Measurements from ENCODE around the gene SMCO2.

SMCO2 gene

GRCh38 chr12:27453421-27453820 is 6.9 kb downstream of the SMCO2 start:
- Histone ChIP-seq H3K4me1 (ENCODE audit: control insufficient read depth, insufficient read depth, low read length, unreplicated experiment) (no peaks in the 10 kb centered on the region), H3K27me3 (ENCODE audit: insufficient read depth, low read length) (no peaks in the 10 kb centered on the region), H3K27ac (ENCODE audit: low read depth, low read length) (no peak overlapping the region), H3K36me3 (ENCODE audit: insufficient read depth, low read length) (no peaks in the 10 kb centered on the region), H3K4me3 (ENCODE audit: low read depth, low read length) (no peak overlapping the region), H2AFZ (ENCODE audit: low read length, unreplicated experiment) (no peak overlapping the region), H3K79me2 (ENCODE audit: control insufficient read depth, insufficient read depth, low read length, unreplicated experiment) (no peaks in the 10 kb centered on the region)

- Histone ChIP-seq H2AFZ (ENCODE audit: low read length, unreplicated experiment) (no peak overlapping the region), H3K27ac (ENCODE audit: low read depth, low read length) (no peak overlapping the region), H3K4me3 (ENCODE audit: low read depth, low read length) (no peak overlapping the region), H3K4me1 (ENCODE audit: control insufficient read depth, insufficient read depth, low read length, unreplicated experiment) (peaks cover 10% of the 10 kb centered on the region), H3K27me3 (ENCODE audit: insufficient read depth, low read length) (no peaks in the 10 kb centered on the region), H3K79me2 (ENCODE audit: control insufficient read depth, insufficient read depth, low read length, unreplicated experiment) (no peaks in the 10 kb centered on the region), H3K36me3 (ENCODE audit: insufficient read depth, low read length) (no peaks in the 10 kb centered on the region)
These were observed 9.1 kb downstream of the SMCO2 start for GRCh38 chr12:27455589-27455988.

- Histone ChIP-seq H3K4me3 (ENCODE audit: low read depth, low read length) (no peak overlapping the region), H3K4me1 (ENCODE audit: control insufficient read depth, insufficient read depth, low read length, unreplicated experiment) (peaks cover 18% of the 10 kb centered on the region), H3K79me2 (ENCODE audit: control insufficient read depth, insufficient read depth, low read length, unreplicated experiment) (no peaks in the 10 kb centered on the region), H3K27ac (ENCODE audit: low read depth, low read length) (no peak overlapping the region), H3K36me3 (ENCODE audit: insufficient read depth, low read length) (no peaks in the 10 kb centered on the region), H2AFZ (ENCODE audit: low read length, unreplicated experiment) (no peak overlapping the region), H3K27me3 (ENCODE audit: insufficient read depth, low read length) (no peaks in the 10 kb centered on the region)
These were observed 10.1 kb downstream of the SMCO2 start for GRCh38 chr12:27456618-27457017.

GRCh38 chr12:27460471-27460978 is 14.0 kb downstream of the SMCO2 start:
- no peak overlapping the region for H3K27ac ChIP-seq (ENCODE audit: low read depth, low read length)
- H3K79me2 ChIP-seq (ENCODE audit: control insufficient read depth, insufficient read depth, low read length, unreplicated experiment), result no peaks in the 10 kb centered on the region
- no peaks in the 10 kb centered on the region for H3K36me3 ChIP-seq (ENCODE audit: insufficient read depth, low read length)
- no peaks in the 10 kb centered on the region for H3K27me3 ChIP-seq (ENCODE audit: insufficient read depth, low read length)
- no peak overlapping the region for H2AFZ ChIP-seq (ENCODE audit: low read length, unreplicated experiment)
- H3K4me1 ChIP-seq (ENCODE audit: control insufficient read depth, insufficient read depth, low read length, unreplicated experiment), result peaks cover 30% of the 10 kb centered on the region
- no peak overlapping the region for H3K4me3 ChIP-seq (ENCODE audit: low read depth, low read length)

- Histone ChIP-seq H3K4me3 (ENCODE audit: low read depth, low read length) (peak overlapping the region; percentile 47), H3K27me3 (ENCODE audit: insufficient read depth, low read length) (no peaks in the 10 kb centered on the region), H3K36me3 (ENCODE audit: insufficient read depth, low read length) (no peaks in the 10 kb centered on the region), H3K79me2 (ENCODE audit: control insufficient read depth, insufficient read depth, low read length, unreplicated experiment) (no peaks in the 10 kb centered on the region), H3K27ac (ENCODE audit: low read depth, low read length) (peak overlapping the region; percentile 72), H2AFZ (ENCODE audit: low read length, unreplicated experiment) (peak overlapping the region; percentile 52), H3K4me1 (ENCODE audit: control insufficient read depth, insufficient read depth, low read length, unreplicated experiment) (peaks cover 30% of the 10 kb centered on the region)
These were observed 15.7 kb downstream of the SMCO2 start for GRCh38 chr12:27462151-27462694.

GRCh38 chr12:27462851-27463250 is 16.3 kb downstream of the SMCO2 start:
- Histone ChIP-seq H3K4me1 (ENCODE audit: control insufficient read depth, insufficient read depth, low read length, unreplicated experiment) (peaks cover 30% of the 10 kb centered on the region), H3K27ac (ENCODE audit: low read depth, low read length) (peak overlapping the region; percentile 72), H3K79me2 (ENCODE audit: control insufficient read depth, insufficient read depth, low read length, unreplicated experiment) (no peaks in the 10 kb centered on the region), H2AFZ (ENCODE audit: low read length, unreplicated experiment) (peak overlapping the region; percentile 57), H3K4me3 (ENCODE audit: low read depth, low read length) (peak overlapping the region; percentile 47; the same call in 1 of the 2 replicates), H3K27me3 (ENCODE audit: insufficient read depth, low read length) (no peaks in the 10 kb centered on the region), H3K36me3 (ENCODE audit: insufficient read depth, low read length) (no peaks in the 10 kb centered on the region)

GRCh38 chr12:27463511-27464219 is 17.1 kb downstream of the SMCO2 start:
- no peaks in the 10 kb centered on the region for H3K36me3 ChIP-seq (ENCODE audit: insufficient read depth, low read length)
- no peaks in the 10 kb centered on the region for H3K27me3 ChIP-seq (ENCODE audit: insufficient read depth, low read length)
- H3K27ac ChIP-seq (ENCODE audit: low read depth, low read length), result no peak overlapping the region
- no peak overlapping the region for H3K4me3 ChIP-seq (ENCODE audit: low read depth, low read length)
- H3K79me2 ChIP-seq (ENCODE audit: control insufficient read depth, insufficient read depth, low read length, unreplicated experiment), result no peaks in the 10 kb centered on the region
- H3K4me1 ChIP-seq (ENCODE audit: control insufficient read depth, insufficient read depth, low read length, unreplicated experiment), result peaks cover 30% of the 10 kb centered on the region
- no peak overlapping the region for H2AFZ ChIP-seq (ENCODE audit: low read length, unreplicated experiment)

GRCh38 chr12:27464220-27464554 is 17.7 kb downstream of the SMCO2 start:
- Histone ChIP-seq H3K36me3 (ENCODE audit: insufficient read depth, low read length) (no peaks in the 10 kb centered on the region), H3K27ac (ENCODE audit: low read depth, low read length) (no peak overlapping the region), H3K4me1 (ENCODE audit: control insufficient read depth, insufficient read depth, low read length, unreplicated experiment) (peaks cover 30% of the 10 kb centered on the region), H3K27me3 (ENCODE audit: insufficient read depth, low read length) (no peaks in the 10 kb centered on the region), H3K79me2 (ENCODE audit: control insufficient read depth, insufficient read depth, low read length, unreplicated experiment) (no peaks in the 10 kb centered on the region), H2AFZ (ENCODE audit: low read length, unreplicated experiment) (no peak overlapping the region), H3K4me3 (ENCODE audit: low read depth, low read length) (no peak overlapping the region)

GRCh38 chr12:27467641-27468040 is 21.1 kb downstream of the SMCO2 start:
- H2AFZ ChIP-seq (ENCODE audit: low read length, unreplicated experiment), result no peak overlapping the region

GRCh38 chr12:27468241-27468640 is 21.7 kb downstream of the SMCO2 start:
- H3K4me1 ChIP-seq (ENCODE audit: control insufficient read depth, insufficient read depth, low read length, unreplicated experiment), result no peaks in the 10 kb centered on the region
- H3K27ac ChIP-seq (ENCODE audit: low read depth, low read length), result no peak overlapping the region
- H3K79me2 ChIP-seq (ENCODE audit: control insufficient read depth, insufficient read depth, low read length, unreplicated experiment), result no peaks in the 10 kb centered on the region
- H3K36me3 ChIP-seq (ENCODE audit: insufficient read depth, low read length), result no peaks in the 10 kb centered on the region
- no peak overlapping the region for H3K4me3 ChIP-seq (ENCODE audit: low read depth, low read length)
- H3K27me3 ChIP-seq (ENCODE audit: insufficient read depth, low read length), result no peaks in the 10 kb centered on the region
- no peak overlapping the region for H2AFZ ChIP-seq (ENCODE audit: low read length, unreplicated experiment)

More at GRCh38 chr12:27467641-27468040, 21.1 kb downstream of the SMCO2 start:
- Histone ChIP-seq H3K27me3 (ENCODE audit: insufficient read depth, low read length) (no peaks in the 10 kb centered on the region), H3K36me3 (ENCODE audit: insufficient read depth, low read length) (no peaks in the 10 kb centered on the region), H3K4me1 (ENCODE audit: control insufficient read depth, insufficient read depth, low read length, unreplicated experiment) (peaks cover 4% of the 10 kb centered on the region), H3K79me2 (ENCODE audit: control insufficient read depth, insufficient read depth, low read length, unreplicated experiment) (no peaks in the 10 kb centered on the region), H3K4me3 (ENCODE audit: low read depth, low read length) (no peak overlapping the region), H3K27ac (ENCODE audit: low read depth, low read length) (no peak overlapping the region)

GRCh38 chr12:27469176-27469736 is 22.7 kb downstream of the SMCO2 start:
- Histone ChIP-seq H3K4me1 (ENCODE audit: control insufficient read depth, insufficient read depth, low read length, unreplicated experiment) (peaks cover 5% of the 10 kb centered on the region), H3K27ac (ENCODE audit: low read depth, low read length) (no peak overlapping the region), H3K4me3 (ENCODE audit: low read depth, low read length) (no peak overlapping the region), H3K27me3 (ENCODE audit: insufficient read depth, low read length) (no peaks in the 10 kb centered on the region), H3K79me2 (ENCODE audit: control insufficient read depth, insufficient read depth, low read length, unreplicated experiment) (no peaks in the 10 kb centered on the region), H2AFZ (ENCODE audit: low read length, unreplicated experiment) (no peak overlapping the region), H3K36me3 (ENCODE audit: insufficient read depth, low read length) (no peaks in the 10 kb centered on the region)

Data from ACC112 (cell line).